GM12878 (cell line): Measurements from ENCODE around the gene BARHL1. TPM values are rescaled to one million over a fixed set of nuclear protein-coding genes. Genes with fewer than 3 reads are reported as not detected.

Source experiments
- ATAC-seq: fragments of 200-7000 bp; cut with Tn5 transposase; 3 replicates; pipeline ENCODE4 v1.9.1; 2020; ENCODE audit warnings: mild to moderate bottlenecking, moderate library complexity
- BruUV-seq: library from RNA; stranded (reverse); fragments of 400-500 nt; replicated peaks from 2 replicates; lab custom pipeline; 2021; lab: Mats Ljungman, UMichigan
- CTCF ChIA-PET: fragments of 300-600 bp; sonication (Branson Sonifier 250); formaldehyde crosslinking; extraction: SDS; loops from one replicate; lab custom pipeline; 2021; ENCODE audit warnings: inconsistent platforms; lab: Yijun Ruan, JAX
- POLR2A ChIA-PET: fragments of 350-600 bp; formaldehyde crosslinking; extraction: SDS; loops from one replicate; lab custom pipeline; 2021; ENCODE audit warnings: inconsistent platforms; lab: Charles Lee
- RAD21 ChIA-PET: fragments of 300-600 bp; sonication (Branson Sonifier 250); formaldehyde crosslinking; loops from one replicate; lab custom pipeline; 2023; ENCODE audit warnings: antibody characterized with exemption; ENCODE audit not compliant: unreplicated experiment; lab: Charles Lee
- SMC1A ChIA-PET: fragments of 300-600 bp; sonication (Branson Sonifier 250); formaldehyde crosslinking; loops from one replicate; lab custom pipeline; 2023; ENCODE audit not compliant: unreplicated experiment, uncharacterized antibody; lab: Charles Lee
- DNase-seq: peaks from one replicate; pipeline ENCODE4 v3.0.0-alpha.2; 2011; ENCODE audit warnings: low read depth, low spot score
- FAIRE-seq: peaks from 3 replicates; lab custom pipeline; 2011; peaks lifted over from hg19 to GRCh38; lab: Jason Lieb, UNC
- H2AFZ ChIP-seq: 2 replicates; pipeline ENCODE4 v1.6.0; 2011; ENCODE audit warnings: low read depth, low read length, control low read depth; ENCODE audit not compliant: control insufficient read depth
- H3K27ac ChIP-seq: 2 replicates; pipeline ENCODE4 v1.5.1; 2011; ENCODE audit warnings: control low read depth; ENCODE audit not compliant: control insufficient read depth, insufficient read depth
- H3K27me3 ChIP-seq, 2 experiments: replicated peaks in 1 of 2; 2 replicates each; pipeline versions ENCODE4 v1.6.0 to v1.6.1; 2011; ENCODE audit warnings: low read length in 1 of 2; ENCODE audit not compliant: control insufficient read depth in 2 of 2, insufficient read depth in 2 of 2
- H3K36me3 ChIP-seq, 2 experiments: 2 replicates each; pipeline ENCODE4 v1.5.1; 2011; ENCODE audit warnings: low read length in 1 of 2; ENCODE audit not compliant: control insufficient read depth in 2 of 2, insufficient read depth in 2 of 2
- H3K4me1 ChIP-seq: 2 replicates; pipeline ENCODE4 v1.6.1; 2011; ENCODE audit warnings: mild to moderate bottlenecking, low read length, moderate library complexity, mixed read lengths; ENCODE audit not compliant: control insufficient read depth, insufficient read depth
- H3K4me2 ChIP-seq: 2 replicates; pipeline ENCODE4 v1.6.0; 2011; ENCODE audit warnings: control low read depth; ENCODE audit not compliant: control insufficient read depth, insufficient read depth
- H3K4me3 ChIP-seq: fragments of 200-600 bp; sonication (generic); 2 replicates; pipeline ENCODE4 v1.5.1; 2016
- H3K79me2 ChIP-seq: 2 replicates; pipeline ENCODE4 v1.6.0; 2011; ENCODE audit warnings: low read length; ENCODE audit not compliant: control insufficient read depth, insufficient read depth
- H3K9ac ChIP-seq: 2 replicates; pipeline ENCODE4 v1.8.0; 2011; ENCODE audit warnings: low read length, control low read depth, mixed read lengths; ENCODE audit not compliant: control insufficient read depth, insufficient read depth
- H3K9me3 ChIP-seq: replicated peaks from 3 replicates; pipeline ENCODE4 v1.5.1; 2011; ENCODE audit warnings: mild to moderate bottlenecking, low read length; ENCODE audit not compliant: control insufficient read depth, insufficient read depth
- H4K20me1 ChIP-seq: 2 replicates; pipeline ENCODE4 v1.6.0; 2011; ENCODE audit not compliant: control insufficient read depth, insufficient read depth
- ATF7 ChIP-seq: fragments of 450-650 bp; IDR thresholded peaks from 2 replicates; pipeline ENCODE4 v1.6.1; 2016; ENCODE audit warnings: low read depth, mild to moderate bottlenecking
- BCL11A ChIP-seq: IDR thresholded peaks from 2 replicates; pipeline ENCODE4 v1.6.1; 2011; ENCODE audit warnings: low read depth, low read length
- BRCA1 ChIP-seq: IDR thresholded peaks from 2 replicates; pipeline ENCODE4 v1.6.1; 2011; ENCODE audit warnings: low read depth, low read length, improper control_type of control experiment
- EED ChIP-seq: sonication (generic); IDR thresholded peaks from 2 replicates; pipeline ENCODE4 v1.6.1; 2016; ENCODE audit warnings: antibody characterized with exemption, low read depth
- HCFC1 ChIP-seq: fragments of 150-350 bp; IDR thresholded peaks from 2 replicates; pipeline ENCODE4 v1.6.1; 2014; ENCODE audit warnings: low read length
- MEF2A ChIP-seq: IDR thresholded peaks from 2 replicates; pipeline ENCODE4 v1.6.1; 2011; ENCODE audit warnings: low read depth, mild to moderate bottlenecking, low read length, moderate library complexity; ENCODE audit not compliant: insufficient read depth
- MYB ChIP-seq: fragments of 150-350 bp; IDR thresholded peaks from 2 replicates; pipeline ENCODE4 v1.6.1; 2014; ENCODE audit warnings: mild to moderate bottlenecking, low read depth, low read length, borderline replicate concordance
- POLR2A ChIP-seq: IDR thresholded peaks from 2 replicates; pipeline ENCODE4 v1.6.1; 2011; ENCODE audit warnings: low read depth, mild to moderate bottlenecking, low read length
- TBL1XR1 ChIP-seq: IDR thresholded peaks from 2 replicates; pipeline ENCODE4 v1.6.1; 2012; ENCODE audit warnings: low read depth, low read length, improper control_type of control experiment
- WGBS: methylation state at CpG from one replicate; pipeline ENCODE4 v1.1.6; 2016; ENCODE audit warnings: low lambda C conversion rate; ENCODE audit not compliant: insufficient replicate concordance, insufficient coverage; ENCODE audit errors: missing lambda C conversion rate; 5-methylcytosine and 5-hydroxymethylcytosine counted together
- in situ Hi-C: fragments of 300-500 bp; cut with MboI; formaldehyde crosslinking; loops from 9 replicates; pipeline ENCODE4 v1.14.3; 2018; ENCODE audit warnings: mixed read lengths
- intact Hi-C: fragments of 100-400 bp; cut with micrococcal nuclease; formaldehyde crosslinking; loops from one replicate; pipeline ENCODE4 v1.14.2; 2022; ENCODE audit not compliant: unreplicated experiment
- polyA plus RNA-seq, 11 experiments: library from polyadenylated mRNA; depleted of rRNA in 4 of 11; unstranded in 6 of 11; stranded (reverse) in 5 of 11; fragments of >200 nt; fragmentation: Nextera tagmentation in 4 of 11; fragmentation: Illumina TruSeq in 1 of 11; extraction: Ambion mirVana in 4 of 11; extraction: Trizol in 1 of 11; gene quantifications; 1 replicate in 1 of 11; 2 replicates in 10 of 11; pipeline versions ENCODE4 v1.2.1 to v1.2.3, GENCODE V29; 2011 to 2016; ENCODE audit warnings: inconsistent platforms in 2 of 11, missing spikeins in 2 of 11, low read depth in 1 of 11
- total RNA-seq, 4 experiments: library from RNA; depleted of rRNA in 3 of 4; stranded (reverse); fragments of >200 nt in 3 of 4; fragmentation: Illumina TruSeq in 1 of 4; extraction: Trizol in 1 of 4; gene quantifications; 2 replicates each; pipeline versions ENCODE4 v1.2.1 to v1.2.3, GENCODE V29; 2013 to 2021
- TF ChIP-seq, protein P1 (sequence below): fragments of 450-650 bp; IDR thresholded peaks from 2 replicates; pipeline ENCODE4 v1.6.1; 2017; ENCODE audit warnings: mild to moderate bottlenecking
- TF ChIP-seq, protein P2 (sequence below): IDR thresholded peaks from 2 replicates; pipeline ENCODE4 v1.6.1; 2011; ENCODE audit warnings: borderline replicate concordance, low read depth, mild to moderate bottlenecking, moderate library complexity, low read length; ENCODE audit not compliant: insufficient read depth, poor library complexity, severe bottlenecking

Gene BARHL1
- total and polyA plus RNA-seq, 10 of the 15 experiments (the other 5 are each of a cell fraction or from before 2014, with no cell fraction given) = not detected

DNA sequence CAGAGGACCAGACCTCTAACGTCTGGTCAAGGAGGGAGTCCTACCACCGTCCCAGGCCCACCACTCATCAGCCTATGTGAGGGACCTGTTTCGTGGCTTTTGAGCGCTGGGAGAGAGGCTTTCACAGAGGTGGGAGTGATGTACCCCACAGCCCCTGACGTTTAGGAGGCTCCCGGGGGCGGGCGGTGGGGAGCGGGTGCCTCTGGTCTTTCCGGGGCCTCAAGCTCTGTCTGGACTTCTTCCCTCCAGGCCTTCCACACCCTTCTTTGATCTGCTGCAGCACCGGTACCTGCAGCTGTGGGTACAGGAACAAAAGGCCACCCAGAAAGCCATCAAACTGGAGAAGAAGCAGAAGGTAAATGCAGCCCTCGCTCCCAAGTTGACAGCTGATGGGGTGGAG, 45.1 kb upstream of the BARHL1 start (continued):
- TF ChIP-seq, protein P1, sequence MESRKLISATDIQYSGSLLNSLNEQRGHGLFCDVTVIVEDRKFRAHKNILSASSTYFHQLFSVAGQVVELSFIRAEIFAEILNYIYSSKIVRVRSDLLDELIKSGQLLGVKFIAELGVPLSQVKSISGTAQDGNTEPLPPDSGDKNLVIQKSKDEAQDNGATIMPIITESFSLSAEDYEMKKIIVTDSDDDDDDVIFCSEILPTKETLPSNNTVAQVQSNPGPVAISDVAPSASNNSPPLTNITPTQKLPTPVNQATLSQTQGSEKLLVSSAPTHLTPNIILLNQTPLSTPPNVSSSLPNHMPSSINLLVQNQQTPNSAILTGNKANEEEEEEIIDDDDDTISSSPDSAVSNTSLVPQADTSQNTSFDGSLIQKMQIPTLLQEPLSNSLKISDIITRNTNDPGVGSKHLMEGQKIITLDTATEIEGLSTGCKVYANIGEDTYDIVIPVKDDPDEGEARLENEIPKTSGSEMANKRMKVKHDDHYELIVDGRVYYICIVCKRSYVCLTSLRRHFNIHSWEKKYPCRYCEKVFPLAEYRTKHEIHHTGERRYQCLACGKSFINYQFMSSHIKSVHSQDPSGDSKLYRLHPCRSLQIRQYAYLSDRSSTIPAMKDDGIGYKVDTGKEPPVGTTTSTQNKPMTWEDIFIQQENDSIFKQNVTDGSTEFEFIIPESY = no peak

DNA sequence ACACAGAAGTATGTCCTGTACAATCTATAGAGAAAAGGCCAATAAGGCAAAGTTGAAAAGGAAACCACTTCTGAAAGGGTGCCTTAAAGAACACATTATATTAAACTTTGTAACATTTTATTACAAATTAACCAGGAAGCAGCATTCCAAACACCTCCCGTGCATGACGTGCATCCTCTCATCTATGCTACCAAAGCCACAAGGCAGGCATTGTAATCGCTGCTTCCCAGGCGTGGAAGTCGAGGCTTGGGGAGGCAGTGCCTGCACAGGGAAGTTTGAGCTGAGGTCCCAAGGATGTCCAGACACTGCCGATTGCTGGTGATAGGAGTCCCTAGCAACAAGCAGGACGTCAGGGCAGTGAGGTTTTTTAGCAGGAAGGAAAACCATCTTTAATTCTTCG, 44.3 kb upstream of the BARHL1 start:
- Histone ChIP-seq H3K79me2 (no peaks in the 10 kb centered on the region), H4K20me1 (no peaks in the 10 kb centered on the region), H3K4me2 (no peak overlapping the region), H3K27ac (no peak overlapping the region), H3K36me3 (no peaks in the 10 kb centered on the region), H3K4me1 (no peaks in the 10 kb centered on the region), H3K4me3 (no peak overlapping the region), H3K27me3 (peaks cover 0 to 3% of the 10 kb centered on the region in 2 experiments; a peak in 2 of 4 replicates), H2AFZ (no peak overlapping the region), H3K9ac (no peak overlapping the region), H3K9me3 (peaks cover 2% of the 10 kb centered on the region; the same call in 1 of the 3 replicates)
- no peak for FAIRE-seq
- ChIA-PET CTCF (no interaction called here), SMC1A (no interaction called here), RAD21 (no interaction called here), POLR2A (no interaction called here)
- no peak for ATAC-seq
- in situ Hi-C loops = no loop called here
- BruUV-seq = no TSS peak
- DNase-seq = no peak
- WGBS = 24% methylated on average over 8 of the region's 8 CpGs
- intact Hi-C loops = no loop called here
- TF ChIP-seq EED = no peak
- no peak for TF ChIP-seq POLR2A
- no peak for TF ChIP-seq MYB
- TF ChIP-seq BCL11A = no peak
- TF ChIP-seq, protein P2, sequence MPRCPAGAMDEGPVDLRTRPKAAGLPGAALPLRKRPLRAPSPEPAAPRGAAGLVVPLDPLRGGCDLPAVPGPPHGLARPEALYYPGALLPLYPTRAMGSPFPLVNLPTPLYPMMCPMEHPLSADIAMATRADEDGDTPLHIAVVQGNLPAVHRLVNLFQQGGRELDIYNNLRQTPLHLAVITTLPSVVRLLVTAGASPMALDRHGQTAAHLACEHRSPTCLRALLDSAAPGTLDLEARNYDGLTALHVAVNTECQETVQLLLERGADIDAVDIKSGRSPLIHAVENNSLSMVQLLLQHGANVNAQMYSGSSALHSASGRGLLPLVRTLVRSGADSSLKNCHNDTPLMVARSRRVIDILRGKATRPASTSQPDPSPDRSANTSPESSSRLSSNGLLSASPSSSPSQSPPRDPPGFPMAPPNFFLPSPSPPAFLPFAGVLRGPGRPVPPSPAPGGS = no peak
- TF ChIP-seq TBL1XR1 = no peak
- TF ChIP-seq BRCA1 = no peak
- no peak for TF ChIP-seq HCFC1
- no peak for TF ChIP-seq MEF2A
- no peak for TF ChIP-seq ATF7
